Dedifferentiated amniotic fluid mesenchymal stem cell (primary cell): ENCODE data around the gene DEPDC1.
A peak's percentile ranks its signal among the peaks of the same experiment; 100 is the strongest.

Source experiments
- DNase-seq: peaks from one replicate; pipeline ENCODE4 v3.0.0-alpha.2; 2016; ENCODE audit errors: extremely low spot score

DEPDC1 gene

GRCh38 chr1:68473060-68473459 is 23.8 kb downstream of the DEPDC1 start:
- no peak for DNase-seq

GRCh38 chr1:68470388-68470970 is 26.4 kb downstream of the DEPDC1 start:
- DNase-seq = peak; percentile 30

- DNase-seq = no peak
Observed at GRCh38 chr1:68464891-68465290, 32.0 kb downstream of the DEPDC1 start.

- no peak for DNase-seq
Observed at GRCh38 chr1:68460935-68461334, 35.9 kb downstream of the DEPDC1 start.

- DNase-seq = no peak
Observed at GRCh38 chr1:68459796-68460195, 37.1 kb downstream of the DEPDC1 start.

GRCh38 chr1:68459091-68459490 is 37.8 kb downstream of the DEPDC1 start:
- DNase-seq = no peak

- DNase-seq = no peak
Observed at GRCh38 chr1:68456202-68456601, 40.7 kb downstream of the DEPDC1 start.

GRCh38 chr1:68454534-68454933 is 42.3 kb downstream of the DEPDC1 start:
- DNase-seq = no peak

- DNase-seq = peak; percentile 40
Observed at GRCh38 chr1:68453060-68453670, 43.7 kb downstream of the DEPDC1 start.

GRCh38 chr1:68449901-68450300 is 47.0 kb downstream of the DEPDC1 start, which contains the start of gene RPE65:
Gene RPE65 (minus strand): TSS chr1:68449954. CDS start chr1:68449905, 49 bp downstream.
- DNase-seq = no peak

- DNase-seq = no peak
Observed at GRCh38 chr1:68448365-68448764, 48.5 kb downstream of the DEPDC1 start.

- no peak for DNase-seq
Observed at GRCh38 chr1:68445709-68446108, 51.2 kb downstream of the DEPDC1 start.

- peak; percentile 51 for DNase-seq
Observed at GRCh38 chr1:68442822-68443556, 53.9 kb downstream of the DEPDC1 start.

- no peak for DNase-seq
Observed at GRCh38 chr1:68442006-68442405, 54.9 kb downstream of the DEPDC1 start.

GRCh38 chr1:68438310-68438709 is 58.6 kb downstream of the DEPDC1 start:
- no peak for DNase-seq

GRCh38 chr1:68433395-68433794 is 63.5 kb downstream of the DEPDC1 start:
- DNase-seq = no peak

GRCh38 chr1:68431076-68431475 is 65.8 kb downstream of the DEPDC1 start:
- no peak for DNase-seq

GRCh38 chr1:68429233-68429808 is 67.6 kb downstream of the DEPDC1 start:
- DNase-seq = no peak

- DNase-seq = no peak
Observed at GRCh38 chr1:68426594-68426993, 70.3 kb downstream of the DEPDC1 start.
